ENCODE measurements around the gene RNF38. TPM values are rescaled to one million over a fixed set of nuclear protein-coding genes. Genes with fewer than 3 reads are reported as not detected.

The RNF38 gene
- total RNA-seq, 3 donors from 2014 or later (not counting 1 experiment from before 2014, with no cell fraction given): 70.9 to 90.0 (median 76.5) TPM

- DNase-seq (no peak), ATAC-seq (no peak)
- Histone ChIP-seq H3K27me3 (ENCODE audit: control insufficient read depth, insufficient read depth, low read length) (no peaks in the 10 kb centered on the region), H3K36me3 (ENCODE audit: control insufficient read depth, insufficient read depth, low read length) (peaks cover 50% of the 10 kb centered on the region), H3K27ac (ENCODE audit: low read length) (no peak overlapping the region), H3K4me1 (ENCODE audit: control insufficient read depth, insufficient read depth, low read length) (no peaks in the 10 kb centered on the region), H3K9me3 (ENCODE audit: control insufficient read depth, insufficient read depth, low read length) (no peaks in the 10 kb centered on the region), H3K4me3 (ENCODE audit: low read length) (no peak overlapping the region)
- Mint-ChIP-seq H3K36me3 (peaks cover 7% of the 10 kb centered on the region), H3K27ac (peak overlapping the region; percentile 10 to 44), H3K4me1 (no peaks in the 10 kb centered on the region), H3K27me3 (ENCODE audit: low read depth in 2 of 2) (no peaks in the 10 kb centered on the region), H3K9me3 (no peaks in the 10 kb centered on the region), H3K4me3 (no peak overlapping the region)
- intact Hi-C loops (cut with micrococcal nuclease): no loop called here
- no peak for TF ChIP-seq CTCF (IDR thresholded peaks at IDR 0.05)
- 93% methylated on average over 3 of the region's 3 CpGs for WGBS (ENCODE audit: insufficient coverage)
These were observed 63.8 kb downstream of the RNF38 start for GRCh38 chr9:36336131-36336907.

GRCh38 chr9:36332006-36332405 lies 68.1 kb downstream of the RNF38 start:
- intact Hi-C loops (cut with micrococcal nuclease): no loop called here
- TF ChIP-seq CTCF (IDR thresholded peaks at IDR 0.05): no peak
- Histone ChIP-seq H3K27ac (ENCODE audit: low read length) (no peak overlapping the region), H3K4me3 (ENCODE audit: low read length) (no peak overlapping the region), H3K9me3 (ENCODE audit: control insufficient read depth, insufficient read depth, low read length) (no peaks in the 10 kb centered on the region), H3K36me3 (ENCODE audit: control insufficient read depth, insufficient read depth, low read length) (peaks cover 8% of the 10 kb centered on the region), H3K27me3 (ENCODE audit: control insufficient read depth, insufficient read depth, low read length) (no peaks in the 10 kb centered on the region), H3K4me1 (ENCODE audit: control insufficient read depth, insufficient read depth, low read length) (no peaks in the 10 kb centered on the region)
- DNase-seq: no peak
- no peak for ATAC-seq
- Mint-ChIP-seq H3K27me3 (ENCODE audit: low read depth in 2 of 2) (no peaks in the 10 kb centered on the region), H3K4me1 (no peaks in the 10 kb centered on the region), H3K27ac (peak overlapping the region in 1 of 2 donors; percentile 10), H3K9me3 (no peaks in the 10 kb centered on the region), H3K4me3 (no peak overlapping the region), H3K36me3 (no peaks in the 10 kb centered on the region)
- 91% methylated on average over 2 of the region's 2 CpGs for WGBS (ENCODE audit: insufficient coverage)

GRCh38 chr9:36328798-36329411 lies 71.2 kb downstream of the RNF38 start:
- DNase-seq (peak in 1 of 2 donors; percentile 83), ATAC-seq (peak; percentile 68 to 75 (median 71))
- no peaks in the 10 kb centered on the region for H3K36me3 Mint-ChIP-seq
- intact Hi-C loops (cut with micrococcal nuclease): loop anchor here (1.0 to 2.0 kb wide), 3 partner anchors 81 to 374 kb away; no protein-coding TSS in a partner anchor
- no peaks in the 10 kb centered on the region for H3K4me1 Mint-ChIP-seq
- no peaks in the 10 kb centered on the region for H3K9me3 Mint-ChIP-seq
- peak; percentile 91 for TF ChIP-seq CTCF (IDR thresholded peaks at IDR 0.05)
- no peaks in the 10 kb centered on the region for H3K27me3 Mint-ChIP-seq (ENCODE audit: low read depth in 2 of 2)
- H3K9me3 ChIP-seq (ENCODE audit: control insufficient read depth, insufficient read depth, low read length): no peaks in the 10 kb centered on the region
- no peaks in the 10 kb centered on the region for H3K36me3 ChIP-seq (ENCODE audit: control insufficient read depth, insufficient read depth, low read length)
- H3K27ac ChIP-seq (ENCODE audit: low read length): no peak overlapping the region
- H3K27ac Mint-ChIP-seq: no peak overlapping the region
- H3K27me3 ChIP-seq (ENCODE audit: control insufficient read depth, insufficient read depth, low read length): no peaks in the 10 kb centered on the region
- no peak overlapping the region for H3K4me3 Mint-ChIP-seq
- no peak overlapping the region for H3K4me3 ChIP-seq (ENCODE audit: low read length)
- 46% methylated on average over 9 of the region's 9 CpGs for WGBS (ENCODE audit: insufficient coverage)
- H3K4me1 ChIP-seq (ENCODE audit: control insufficient read depth, insufficient read depth, low read length): no peaks in the 10 kb centered on the region

All from natural killer cell (primary cell).